Measurements from ENCODE around the gene MARVELD2.
A peak's percentile ranks its signal among the peaks of the same experiment; 100 is the strongest.
"Not testable (repeated sequence)": the region's sequence is repeated elsewhere in the genome, so short reads cannot be mapped to it uniquely, and the experiment has no call there.

MARVELD2 gene, protein sequence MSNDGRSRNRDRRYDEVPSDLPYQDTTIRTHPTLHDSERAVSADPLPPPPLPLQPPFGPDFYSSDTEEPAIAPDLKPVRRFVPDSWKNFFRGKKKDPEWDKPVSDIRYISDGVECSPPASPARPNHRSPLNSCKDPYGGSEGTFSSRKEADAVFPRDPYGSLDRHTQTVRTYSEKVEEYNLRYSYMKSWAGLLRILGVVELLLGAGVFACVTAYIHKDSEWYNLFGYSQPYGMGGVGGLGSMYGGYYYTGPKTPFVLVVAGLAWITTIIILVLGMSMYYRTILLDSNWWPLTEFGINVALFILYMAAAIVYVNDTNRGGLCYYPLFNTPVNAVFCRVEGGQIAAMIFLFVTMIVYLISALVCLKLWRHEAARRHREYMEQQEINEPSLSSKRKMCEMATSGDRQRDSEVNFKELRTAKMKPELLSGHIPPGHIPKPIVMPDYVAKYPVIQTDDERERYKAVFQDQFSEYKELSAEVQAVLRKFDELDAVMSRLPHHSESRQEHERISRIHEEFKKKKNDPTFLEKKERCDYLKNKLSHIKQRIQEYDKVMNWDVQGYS

DNA sequence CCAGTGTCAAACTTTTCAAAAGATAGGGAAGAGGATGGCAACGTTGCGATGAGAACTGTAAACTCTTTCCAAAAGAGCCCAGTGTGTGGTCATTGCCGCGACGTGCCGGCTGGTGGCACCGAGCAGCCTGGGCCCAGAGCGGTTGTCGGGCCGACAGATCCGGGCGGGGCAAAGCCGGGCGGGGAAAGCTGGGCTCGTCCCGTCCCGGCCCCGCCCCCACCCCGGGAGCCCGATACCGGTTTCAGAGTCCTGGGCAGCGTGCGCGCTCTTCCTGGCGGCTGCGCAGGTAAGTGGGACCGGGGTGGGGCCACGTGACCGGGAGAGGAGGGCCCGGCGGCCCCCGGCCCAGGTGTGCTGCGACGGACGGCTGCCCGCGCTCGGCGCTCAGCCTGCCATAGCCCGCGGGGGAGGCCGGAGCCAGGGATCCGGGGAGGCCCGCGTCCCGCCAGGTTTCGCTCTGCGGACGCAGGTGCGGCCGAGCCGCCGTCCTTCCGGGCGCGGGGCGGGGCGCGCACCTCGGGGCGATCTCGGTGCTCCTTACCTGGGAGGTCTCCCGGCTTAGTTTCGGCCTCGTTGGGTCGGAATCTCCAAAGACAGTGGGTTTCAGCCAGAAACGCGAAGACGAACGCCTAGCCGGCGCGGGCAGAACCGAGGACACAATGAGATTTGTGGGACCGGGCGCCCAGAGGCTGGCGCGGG lies at the start of gene MARVELD2:
Gene MARVELD2, plus strand, starts transcription at position 232 of the 699 bp plus-strand sequence. CDS start 4,270 bp downstream, outside the sequence.
- peak; percentile 16 to 34 (median 33) for DNase-seq (ENCODE audit: low read depth in 3 of 3)

DNA sequence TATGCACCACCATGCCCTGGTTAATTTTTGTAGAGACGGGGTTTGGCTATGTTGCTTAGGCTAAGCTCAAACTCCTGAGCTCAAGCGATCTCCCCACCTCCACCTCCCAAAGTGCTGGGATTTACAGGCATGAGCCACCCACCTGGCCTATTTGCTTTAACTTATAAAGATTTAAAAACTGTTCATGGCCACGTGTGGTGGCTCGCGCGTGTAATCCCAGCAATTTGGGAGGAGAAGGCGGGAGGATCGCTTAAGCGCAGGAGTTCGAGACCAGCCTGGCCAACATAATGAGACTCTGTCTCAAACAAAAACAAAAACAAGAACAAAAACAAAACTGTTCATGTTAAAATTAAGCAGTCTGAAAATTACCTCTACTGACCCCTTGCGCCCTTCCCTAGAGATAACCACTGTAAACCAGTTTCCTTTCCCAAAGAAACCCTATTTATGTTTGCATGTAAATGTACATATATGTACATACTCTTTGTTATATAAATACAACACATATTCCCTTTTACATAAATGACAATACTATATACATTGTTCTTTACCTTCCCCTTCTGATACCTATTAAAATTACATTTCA lies 47.1 kb upstream of the MARVELD2 start:
- DNase-seq (ENCODE audit: low read depth in 3 of 3) = no peak

GRCh38 chr5:69368458-69369339 lies 46.2 kb upstream of the MARVELD2 start:
- peak in 2 of 3 experiments; percentile 2 to 13 for DNase-seq (ENCODE audit: low read depth in 3 of 3)

- DNase-seq (ENCODE audit: low read depth in 3 of 3) = peak; percentile 80 to 89 (median 81)
These were observed 45.4 kb upstream of the MARVELD2 start, which contains the start of the genes AK6, RAD17 and TAF9 for GRCh38 chr5:69369340-69370121. TSS of gene AK6 (minus strand) at chr5:69369520. CDS start at chr5:69369490, 30 bp downstream. TSS of gene RAD17 (plus strand) at chr5:69369818. CDS start at chr5:69372209, 2,391 bp downstream. TSS of gene TAF9 (minus strand) at chr5:69369520. CDS start at chr5:69365737, 3,783 bp downstream.

- DNase-seq (ENCODE audit: low read depth in 3 of 3) = not testable (repeated sequence)
These were observed 44.6 kb upstream of the MARVELD2 start for GRCh38 chr5:69370335-69370734.

DNA sequence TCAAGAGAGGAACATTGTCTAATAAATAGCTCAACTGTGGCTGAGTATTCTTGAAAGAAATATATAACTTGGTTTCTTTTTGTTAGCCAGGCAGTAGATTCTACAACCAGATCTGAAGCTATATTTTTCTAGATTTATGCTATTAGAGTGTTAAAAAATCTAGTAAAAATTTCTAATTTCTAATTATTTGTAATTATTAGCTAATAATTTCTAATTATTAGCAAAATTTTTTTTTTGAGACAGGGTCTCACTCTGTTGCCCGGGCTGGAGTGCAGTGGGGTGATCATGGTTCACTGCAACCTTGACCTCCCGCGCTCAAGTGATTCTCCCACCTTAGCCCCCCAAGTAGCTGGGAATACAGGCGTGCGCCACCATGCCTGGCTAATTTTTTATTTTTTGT lies 42.5 kb upstream of the MARVELD2 start:
- DNase-seq (ENCODE audit: low read depth in 3 of 3) = no peak

DNA sequence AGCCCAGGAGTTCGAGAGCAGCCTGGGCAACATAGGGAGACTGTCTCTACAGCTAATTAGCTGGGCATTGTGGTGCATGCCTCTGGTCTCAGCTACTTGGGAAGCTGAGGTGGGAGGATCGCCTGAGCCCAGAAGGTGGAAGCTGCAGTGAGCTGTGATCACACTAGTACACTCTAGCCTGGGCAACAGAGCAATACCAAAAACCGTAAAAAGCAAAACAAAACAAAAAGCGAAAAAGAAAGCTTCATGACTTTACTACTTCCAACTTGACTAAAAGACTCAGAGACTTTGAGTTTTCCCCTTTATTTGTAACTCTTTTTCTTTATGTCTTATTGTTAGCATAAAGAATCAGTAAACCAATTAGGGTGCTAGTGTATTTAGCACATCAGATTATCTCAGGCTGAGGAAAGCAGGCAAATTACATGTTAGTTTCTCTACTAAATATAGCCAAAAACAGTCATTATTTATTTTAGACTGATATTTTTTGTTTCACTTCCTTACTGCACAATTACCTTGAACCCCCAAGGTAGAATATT lies 39.9 kb upstream of the MARVELD2 start:
- DNase-seq (ENCODE audit: low read depth in 3 of 3) = no peak

DNA sequence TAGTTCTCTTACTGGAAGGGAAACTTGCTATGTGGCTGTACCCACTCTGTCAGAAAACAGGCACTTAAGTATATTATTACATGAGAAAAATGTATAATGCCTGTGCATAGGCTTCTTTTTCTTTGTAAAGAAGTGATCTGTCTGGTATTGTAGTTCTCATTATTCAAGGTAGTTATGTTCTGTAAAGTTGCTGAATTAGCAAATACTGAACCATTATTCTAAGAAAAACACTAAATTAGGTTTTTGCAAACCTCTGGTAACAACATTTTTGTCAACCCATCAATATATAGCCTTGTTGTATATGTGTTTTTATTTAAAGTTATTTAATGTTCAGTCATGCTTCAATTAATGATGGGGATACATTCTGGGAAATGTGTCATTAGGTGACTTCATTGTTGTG lies 36.5 kb upstream of the MARVELD2 start:
- no peak for DNase-seq (ENCODE audit: low read depth in 3 of 3)

DNA sequence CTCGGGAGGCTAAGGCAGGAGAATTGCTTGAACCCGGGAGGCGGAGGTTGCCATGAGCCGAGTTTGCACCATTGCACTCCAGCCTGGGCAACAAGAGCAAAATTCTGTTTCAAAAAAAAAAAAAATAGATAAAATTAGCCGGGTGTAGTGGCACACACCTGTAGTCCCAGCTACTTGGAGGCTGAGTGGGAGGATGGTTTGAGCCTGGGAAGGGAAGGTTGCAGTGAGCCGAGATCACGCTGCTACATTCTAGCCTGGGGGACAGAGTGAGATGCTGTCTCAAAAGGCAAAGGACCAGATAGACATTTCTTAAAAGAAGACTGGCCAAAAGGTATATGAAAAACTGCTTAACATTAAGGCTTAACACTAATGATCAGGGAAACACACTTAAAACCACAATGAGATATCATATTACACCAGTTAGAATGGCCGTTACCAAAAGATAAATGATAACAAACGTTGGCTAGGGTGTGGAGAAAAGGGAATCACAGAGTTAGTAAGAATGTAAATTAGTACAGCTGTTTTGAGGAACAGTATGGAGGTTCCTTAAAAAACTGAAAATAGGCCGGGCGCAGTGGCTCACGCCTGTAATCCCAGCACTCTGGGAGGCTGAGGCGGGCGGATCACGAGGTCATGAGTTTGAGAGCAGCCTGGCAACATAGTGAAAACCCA lies 10.1 kb upstream of the MARVELD2 start:
- no peak for DNase-seq (ENCODE audit: low read depth in 3 of 3)

DNA sequence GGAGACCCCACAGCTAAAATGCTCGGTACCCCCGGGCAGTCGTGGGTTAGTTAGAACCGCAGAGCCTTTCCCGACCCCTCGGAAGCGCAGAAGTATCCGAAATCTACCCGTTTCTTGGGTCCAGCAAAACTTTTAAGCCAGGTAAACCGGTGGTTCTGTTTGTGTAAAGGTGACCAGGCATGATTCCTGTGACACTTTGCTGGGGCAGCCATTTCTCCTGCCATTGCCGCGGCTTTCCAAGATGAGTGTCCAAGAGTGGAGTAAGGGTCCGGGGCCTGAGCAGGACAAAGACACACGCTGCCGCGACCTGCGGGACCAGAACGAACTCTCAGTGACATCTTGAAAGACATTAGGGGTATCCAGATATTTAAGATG lies 655 bp downstream of the MARVELD2 start:
- no peak for DNase-seq (ENCODE audit: low read depth in 3 of 3)

GRCh38 chr5:69416180-69416579 lies 1.3 kb downstream of the MARVELD2 start:
- DNase-seq (ENCODE audit: low read depth in 3 of 3) = no peak

GRCh38 chr5:69416699-69417098 lies 1.8 kb downstream of the MARVELD2 start:
- DNase-seq (ENCODE audit: low read depth in 3 of 3) = no peak

DNA sequence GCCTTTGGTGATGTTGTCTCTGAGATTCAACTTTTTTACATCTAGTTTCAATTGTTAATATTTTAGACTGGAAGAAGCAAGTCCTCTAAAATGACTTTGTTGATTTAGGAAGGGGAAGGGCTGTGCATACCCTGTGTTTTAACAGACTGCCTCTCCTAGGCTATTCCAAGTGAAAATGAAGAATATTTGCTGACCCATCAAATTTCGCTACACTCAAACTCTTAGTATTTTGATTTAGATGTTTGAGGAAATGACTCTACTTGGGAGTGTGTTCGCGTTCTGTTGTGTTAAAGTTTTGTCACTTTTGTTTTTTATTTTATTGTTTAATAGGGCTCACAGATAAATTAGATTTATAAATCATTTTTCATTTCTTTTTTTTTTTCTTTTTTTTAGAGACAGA lies 3.6 kb downstream of the MARVELD2 start:
- DNase-seq (ENCODE audit: low read depth in 3 of 3) = no peak

DNA sequence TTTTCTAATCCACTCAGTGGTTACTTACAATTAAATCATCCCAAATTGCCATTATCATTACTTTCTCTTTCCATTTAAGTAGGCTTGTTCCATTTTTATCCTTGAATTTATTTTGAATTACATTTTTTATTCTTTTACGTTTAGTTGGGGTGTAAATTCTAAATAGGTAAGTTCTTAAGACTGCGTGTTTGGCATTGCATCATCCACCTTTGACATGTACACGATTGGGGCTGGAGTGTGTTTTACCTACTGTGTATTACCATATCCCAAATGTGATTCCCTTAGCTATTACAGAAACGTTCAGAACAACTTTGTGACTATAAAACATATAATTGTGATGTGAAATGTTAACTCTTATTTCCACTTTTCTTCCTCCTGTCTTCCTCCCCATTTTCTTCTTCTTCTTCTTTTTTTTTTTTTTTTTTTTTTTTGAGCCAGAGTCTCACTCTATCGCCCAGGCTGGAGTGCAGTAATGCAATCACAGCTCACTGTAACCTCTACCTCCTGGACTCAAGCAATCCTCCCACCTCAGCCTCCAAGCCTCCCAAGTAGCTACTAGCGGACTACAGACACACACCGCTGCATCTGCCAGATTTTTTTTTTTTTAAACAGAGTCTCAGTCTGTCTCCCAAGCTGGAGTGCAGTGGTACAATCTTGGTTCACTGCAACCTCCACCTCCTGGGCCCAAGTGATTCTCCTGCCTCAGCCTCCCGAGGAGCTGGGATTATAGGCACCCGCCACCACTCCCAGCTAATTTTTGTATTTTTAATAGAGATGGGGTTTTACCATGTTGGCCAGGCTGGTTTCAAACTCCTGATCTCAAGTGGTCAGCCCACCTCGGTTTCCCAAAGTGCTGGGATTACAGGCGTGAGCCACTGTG lies 16.7 kb downstream of the MARVELD2 start:
- DNase-seq (ENCODE audit: low read depth in 3 of 3) = no peak

GRCh38 chr5:69432412-69433206 lies 17.7 kb downstream of the MARVELD2 start:
- DNase-seq (ENCODE audit: low read depth in 3 of 3) = no peak

DNA sequence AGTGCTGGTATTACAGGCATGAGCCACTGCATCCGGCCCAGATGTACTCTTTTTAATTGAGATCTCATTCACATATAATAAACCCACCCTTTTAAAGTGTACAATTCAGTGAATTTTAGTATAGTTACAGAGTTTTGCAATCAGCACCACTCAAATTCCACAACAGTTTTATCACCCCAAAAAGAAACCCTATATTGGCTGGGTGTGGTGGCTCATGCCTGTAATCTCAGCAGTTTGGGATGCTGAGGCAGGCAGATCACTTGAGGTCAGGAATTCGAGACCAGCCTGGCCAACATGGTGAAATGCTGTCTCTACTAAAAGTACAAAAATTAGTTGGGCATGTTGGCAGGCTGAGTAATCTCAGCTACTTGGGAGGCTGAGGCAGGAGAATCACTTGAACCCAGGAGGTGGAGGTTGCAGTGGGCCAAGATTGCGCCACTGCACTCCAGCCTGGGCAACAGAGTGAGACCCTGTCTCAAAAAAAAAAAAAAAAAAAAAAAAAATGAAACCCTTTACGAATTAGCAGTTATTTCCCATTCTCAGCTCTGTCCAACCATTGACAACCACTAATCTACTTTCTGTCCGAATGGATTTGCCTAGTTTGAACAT lies 20.5 kb downstream of the MARVELD2 start:
- DNase-seq (ENCODE audit: low read depth in 3 of 3) = not testable (repeated sequence)

GRCh38 chr5:69444127-69444754 lies 29.3 kb downstream of the MARVELD2 start:
- DNase-seq (ENCODE audit: low read depth in 3 of 3) = no peak

All from stimulated activated CD4-positive, alpha-beta T cell treated with anti-CD3 and anti-CD28 coated beads, TNF-alpha, amount 100 ng/mL, for 4 hours (primary cell).